Cardiac fibroblast (primary cell): ENCODE data around the gene FBXO31.

Experiments used
- DNase-seq, 2 donors: peaks; one replicate each; pipeline versions ENCODE4 v3.0.0 to v3.0.0-alpha.2; 2010; ENCODE audit warnings: low read depth in 2 of 2
- H3K4me3 ChIP-seq, 2 donors: replicated peaks in 1 of 2; 1 replicate in 1 of 2; 2 replicates in 1 of 2; pipeline ENCODE4 v1.5.1; 2011; ENCODE audit warnings: low read depth in 2 of 2, low read length in 2 of 2, mild to moderate bottlenecking in 2 of 2, moderate library complexity in 1 of 2
- TF ChIP-seq, protein P1 (sequence below): IDR thresholded peaks from one replicate; pipeline ENCODE4 v1.5.1; 2011; ENCODE audit warnings: low read depth, mild to moderate bottlenecking, low read length, inconsistent platforms

Gene FBXO31

GRCh38 chr16:87348616-87349157 is 34.9 kb downstream of the FBXO31 start:
- no peak overlapping the region for H3K4me3 ChIP-seq
- TF ChIP-seq, protein P1, sequence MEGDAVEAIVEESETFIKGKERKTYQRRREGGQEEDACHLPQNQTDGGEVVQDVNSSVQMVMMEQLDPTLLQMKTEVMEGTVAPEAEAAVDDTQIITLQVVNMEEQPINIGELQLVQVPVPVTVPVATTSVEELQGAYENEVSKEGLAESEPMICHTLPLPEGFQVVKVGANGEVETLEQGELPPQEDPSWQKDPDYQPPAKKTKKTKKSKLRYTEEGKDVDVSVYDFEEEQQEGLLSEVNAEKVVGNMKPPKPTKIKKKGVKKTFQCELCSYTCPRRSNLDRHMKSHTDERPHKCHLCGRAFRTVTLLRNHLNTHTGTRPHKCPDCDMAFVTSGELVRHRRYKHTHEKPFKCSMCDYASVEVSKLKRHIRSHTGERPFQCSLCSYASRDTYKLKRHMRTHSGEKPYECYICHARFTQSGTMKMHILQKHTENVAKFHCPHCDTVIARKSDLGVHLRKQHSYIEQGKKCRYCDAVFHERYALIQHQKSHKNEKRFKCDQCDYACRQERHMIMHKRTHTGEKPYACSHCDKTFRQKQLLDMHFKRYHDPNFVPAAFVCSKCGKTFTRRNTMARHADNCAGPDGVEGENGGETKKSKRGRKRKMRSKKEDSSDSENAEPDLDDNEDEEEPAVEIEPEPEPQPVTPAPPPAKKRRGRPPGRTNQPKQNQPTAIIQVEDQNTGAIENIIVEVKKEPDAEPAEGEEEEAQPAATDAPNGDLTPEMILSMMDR = no peak
- no peak for DNase-seq

DNA sequence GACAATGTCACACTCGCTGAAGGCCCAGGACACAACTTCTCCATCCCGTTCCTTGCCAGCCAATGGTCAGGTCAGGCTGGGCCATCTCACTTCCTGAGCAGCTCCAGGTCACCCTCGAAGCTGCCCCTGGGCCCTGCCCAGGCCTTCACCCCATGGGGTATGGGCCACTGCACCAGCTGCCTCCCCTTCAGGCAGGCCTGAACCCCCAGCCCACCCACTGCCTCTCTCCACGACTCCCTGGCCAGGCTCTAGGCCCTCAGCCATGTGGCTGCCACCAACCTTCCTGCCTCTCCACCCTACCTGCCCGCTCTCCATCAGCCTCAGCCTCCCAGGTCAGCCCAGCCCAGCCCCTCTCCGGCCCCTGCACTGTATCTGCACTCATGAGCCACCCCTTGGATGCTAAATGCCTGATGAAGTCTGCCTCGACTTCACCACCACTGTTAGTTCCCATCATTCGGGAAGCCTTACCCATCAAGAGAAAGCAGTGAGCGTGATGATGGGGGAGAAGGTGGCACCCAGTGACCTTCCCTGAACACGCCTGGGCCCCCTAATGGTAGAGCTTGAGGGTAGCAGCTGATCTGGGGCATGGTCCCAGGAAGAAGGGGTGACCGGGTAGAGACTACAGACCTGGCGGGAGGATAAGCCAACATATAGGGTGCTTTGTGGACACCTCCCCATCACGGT is 35.5 kb downstream of the FBXO31 start:
- TF ChIP-seq, protein P1 = no peak
- no peak for DNase-seq
- H3K4me3 ChIP-seq = no peak overlapping the region

DNA sequence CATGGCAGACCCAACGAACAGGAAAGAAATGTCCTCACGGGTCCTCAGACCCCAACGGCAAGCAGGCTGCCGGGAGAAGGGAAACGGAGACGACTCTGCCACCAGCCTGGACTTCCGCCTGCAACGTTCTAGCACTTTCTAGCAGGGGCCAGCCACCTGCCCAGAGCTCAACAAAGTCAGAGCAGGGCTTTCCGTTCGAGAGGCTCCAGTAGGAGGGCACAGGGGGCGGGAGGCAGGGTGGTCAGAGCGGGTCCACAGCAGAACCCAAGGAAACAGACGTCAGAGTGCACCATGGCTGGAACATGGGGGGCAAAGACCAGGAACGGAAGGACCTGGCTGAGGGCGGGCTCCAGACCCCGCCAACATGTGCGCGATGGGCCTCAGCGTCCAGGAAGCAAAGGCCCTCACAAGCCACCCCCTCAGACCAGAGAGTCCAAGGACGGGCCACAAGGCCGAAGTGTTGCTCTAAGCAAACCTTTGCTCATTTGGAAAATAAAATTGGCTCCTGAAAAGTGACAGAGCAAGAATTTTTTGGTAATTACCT is 37.0 kb downstream of the FBXO31 start:
- TF ChIP-seq, protein P1 = no peak
- no peak for DNase-seq

GRCh38 chr16:87345726-87346424 is 37.7 kb downstream of the FBXO31 start:
- TF ChIP-seq, protein P1 = no peak
- H3K4me3 ChIP-seq = no peak overlapping the region
- no peak for DNase-seq

More for the DNA sequence above, 37.0 kb downstream of the FBXO31 start:
- no peak overlapping the region for H3K4me3 ChIP-seq

GRCh38 chr16:87344931-87345631 is 38.5 kb downstream of the FBXO31 start:
- DNase-seq = peak in 1 of 2 donors; percentile 14
- no peak overlapping the region for H3K4me3 ChIP-seq
- TF ChIP-seq, protein P1 = no peak

- no peak for DNase-seq
- TF ChIP-seq, protein P1 = no peak
- no peak overlapping the region for H3K4me3 ChIP-seq
Observed at GRCh38 chr16:87344165-87344930, 39.2 kb downstream of the FBXO31 start.
